CD4-positive, alpha-beta T cell (primary cell): Measurements from ENCODE around the gene GGA2. TPM values are rescaled to one million over a fixed set of nuclear protein-coding genes. Genes with fewer than 3 reads are reported as not detected.
A peak's percentile ranks its signal among the peaks of the same experiment; 100 is the strongest.

Source experiments
- ATAC-seq: fragments of 200-7000 bp; cut with Tn5 transposase; one replicate; pipeline ENCODE4 v1.10.0; 2022; ENCODE audit warnings: mild to moderate bottlenecking; ENCODE audit not compliant: poor library complexity
- CTCF ChIA-PET: fragments of 350-600 bp; sonication (Branson Sonifier 250); formaldehyde crosslinking; loops from one replicate; lab custom pipeline; 2021; ENCODE audit warnings: antibody characterized with exemption, inconsistent platforms; lab: Charles Lee
- POLR2A ChIA-PET: fragments of 350-600 bp; sonication (Branson Sonifier 250); formaldehyde crosslinking; loops from one replicate; lab custom pipeline; 2021; ENCODE audit warnings: antibody characterized with exemption, inconsistent platforms; lab: Charles Lee
- DNase-seq, 14 experiments: peaks; one replicate each; pipeline ENCODE4 v3.0.0-alpha.2; 2013 to 2020; ENCODE audit warnings: mixed read lengths in 2 of 14
- H3K27ac ChIP-seq, 2 donors: one replicate each; pipeline versions ENCODE4 v1.5.1 to v1.7.0; 2013; ENCODE audit warnings: low read length in 2 of 2, low read depth in 1 of 2, mild to moderate bottlenecking in 1 of 2
- H3K27me3 ChIP-seq, 2 experiments: 1 replicate in 1 of 2; 2 replicates in 1 of 2; pipeline versions ENCODE4 v1.6.1 to v1.7.0; 2013; ENCODE audit warnings: low read length in 2 of 2, control low read depth in 1 of 2, mild to moderate bottlenecking in 1 of 2, moderate library complexity in 1 of 2; ENCODE audit not compliant: insufficient read depth in 2 of 2, control insufficient read depth in 1 of 2
- H3K36me3 ChIP-seq: one replicate; pipeline ENCODE4 v1.6.1; 2013; ENCODE audit warnings: low read length, control low read depth; ENCODE audit not compliant: insufficient read depth
- H3K4me1 ChIP-seq: one replicate; pipeline ENCODE4 v1.6.1; 2013; ENCODE audit warnings: low read length, control low read depth; ENCODE audit not compliant: insufficient read depth
- H3K4me3 ChIP-seq: one replicate; pipeline ENCODE4 v1.5.1; 2013; ENCODE audit warnings: mild to moderate bottlenecking, low read length, moderate library complexity
- H3K9me3 ChIP-seq, 2 experiments: 1 replicate in 1 of 2; 2 replicates in 1 of 2; pipeline versions ENCODE4 v1.6.1 to v1.7.0; 2013; ENCODE audit warnings: low read length in 2 of 2, mild to moderate bottlenecking in 2 of 2, control low read depth in 1 of 2, moderate library complexity in 1 of 2; ENCODE audit not compliant: control insufficient read depth in 1 of 2, insufficient read depth in 1 of 2
- H3K27ac Mint-ChIP-seq: one replicate; pipeline ENCODE4 v1.8.0; 2020; ENCODE audit warnings: mixed read lengths
- H3K27me3 Mint-ChIP-seq: one replicate; pipeline ENCODE4 v1.8.0; 2021; ENCODE audit warnings: mixed read lengths
- H3K36me3 Mint-ChIP-seq: one replicate; pipeline ENCODE4 v1.8.0; 2021; ENCODE audit warnings: low read depth, mixed read lengths
- H3K4me1 Mint-ChIP-seq: one replicate; pipeline ENCODE4 v1.8.0; 2021; ENCODE audit warnings: low read depth, mixed read lengths
- H3K4me3 Mint-ChIP-seq: one replicate; pipeline ENCODE4 v1.8.0; 2020; ENCODE audit warnings: mild to moderate bottlenecking, mixed read lengths
- H3K9me3 Mint-ChIP-seq: one replicate; pipeline ENCODE4 v1.8.0; 2020; ENCODE audit warnings: mixed read lengths
- intact Hi-C, 2 experiments: fragments of 100-400 bp; cut with DNase I in 1 of 2; cut with micrococcal nuclease in 1 of 2; formaldehyde crosslinking; loops; one replicate each; pipeline versions ENCODE4 v1.15.1 to v1.9.0; 2023 to 2025; cut with DNase I, micrococcal nuclease
- total RNA-seq, 174 experiments: library from RNA in 2 of 174; stranded (reverse) in 2 of 174; gene quantifications; one replicate each; pipeline ENCODE4 v1.2.3 and lab custom pipeline; 2021 to 2026
- TF ChIP-seq, protein P1 (sequence below): fragments of 200-600 bp; IDR thresholded peaks from one replicate; pipeline ENCODE4 v1.8.0; 2022; ENCODE audit warnings: antibody characterized with exemption, mild to moderate bottlenecking

Gene GGA2
- total RNA-seq, 2 experiments from 2014 or later = 96.5 to 96.9 TPM

DNA sequence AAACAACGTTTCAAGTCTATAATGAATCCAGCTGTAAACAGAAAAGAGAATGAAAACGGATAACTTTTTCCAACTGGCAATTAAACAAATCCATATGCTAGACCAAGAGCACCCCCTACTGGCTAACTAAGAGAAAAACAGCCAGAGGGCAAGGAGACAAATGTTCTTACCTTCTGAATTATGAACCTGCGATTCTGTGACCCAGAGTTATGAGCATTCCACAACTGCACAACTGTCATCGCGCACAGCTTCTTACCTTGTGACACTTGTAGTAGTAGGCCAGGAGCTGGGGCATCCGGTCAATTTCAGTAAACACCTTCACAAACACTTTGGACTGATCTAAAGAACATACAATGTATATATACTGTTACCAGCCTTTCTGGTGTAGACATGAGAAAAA, 75.9 kb downstream of the GGA2 start:
- peaks cover 58% of the 10 kb centered on the region for H3K36me3 ChIP-seq
- DNase-seq = peak in 5 of 14 experiments; percentile 2 to 78 (median 65)
- CTCF ChIA-PET = interaction anchor here (1.1 to 1.9 kb wide), 6 partner anchors 8 to 92 kb away, joined by 3 to 7 read pairs (median 4); partner anchors contain the start of gene GGA2
- no peak for ATAC-seq
- no peaks in the 10 kb centered on the region for H3K4me1 ChIP-seq
- H3K4me3 ChIP-seq = no peak overlapping the region
- no peaks in the 10 kb centered on the region for H3K9me3 ChIP-seq
- no peak overlapping the region for H3K27ac ChIP-seq
- no peaks in the 10 kb centered on the region for H3K27me3 ChIP-seq
- H3K27me3 Mint-ChIP-seq = no peaks in the 10 kb centered on the region
- no peaks in the 10 kb centered on the region for H3K9me3 Mint-ChIP-seq
- H3K36me3 Mint-ChIP-seq = peaks cover 69% of the 10 kb centered on the region
- intact Hi-C loops = no loop called here
- H3K4me3 Mint-ChIP-seq = no peak overlapping the region
- no peaks in the 10 kb centered on the region for H3K4me1 Mint-ChIP-seq
- H3K27ac Mint-ChIP-seq = no peak overlapping the region
- POLR2A ChIA-PET = no interaction called here
- TF ChIP-seq, protein P1, sequence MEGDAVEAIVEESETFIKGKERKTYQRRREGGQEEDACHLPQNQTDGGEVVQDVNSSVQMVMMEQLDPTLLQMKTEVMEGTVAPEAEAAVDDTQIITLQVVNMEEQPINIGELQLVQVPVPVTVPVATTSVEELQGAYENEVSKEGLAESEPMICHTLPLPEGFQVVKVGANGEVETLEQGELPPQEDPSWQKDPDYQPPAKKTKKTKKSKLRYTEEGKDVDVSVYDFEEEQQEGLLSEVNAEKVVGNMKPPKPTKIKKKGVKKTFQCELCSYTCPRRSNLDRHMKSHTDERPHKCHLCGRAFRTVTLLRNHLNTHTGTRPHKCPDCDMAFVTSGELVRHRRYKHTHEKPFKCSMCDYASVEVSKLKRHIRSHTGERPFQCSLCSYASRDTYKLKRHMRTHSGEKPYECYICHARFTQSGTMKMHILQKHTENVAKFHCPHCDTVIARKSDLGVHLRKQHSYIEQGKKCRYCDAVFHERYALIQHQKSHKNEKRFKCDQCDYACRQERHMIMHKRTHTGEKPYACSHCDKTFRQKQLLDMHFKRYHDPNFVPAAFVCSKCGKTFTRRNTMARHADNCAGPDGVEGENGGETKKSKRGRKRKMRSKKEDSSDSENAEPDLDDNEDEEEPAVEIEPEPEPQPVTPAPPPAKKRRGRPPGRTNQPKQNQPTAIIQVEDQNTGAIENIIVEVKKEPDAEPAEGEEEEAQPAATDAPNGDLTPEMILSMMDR = peak; percentile 91

DNA sequence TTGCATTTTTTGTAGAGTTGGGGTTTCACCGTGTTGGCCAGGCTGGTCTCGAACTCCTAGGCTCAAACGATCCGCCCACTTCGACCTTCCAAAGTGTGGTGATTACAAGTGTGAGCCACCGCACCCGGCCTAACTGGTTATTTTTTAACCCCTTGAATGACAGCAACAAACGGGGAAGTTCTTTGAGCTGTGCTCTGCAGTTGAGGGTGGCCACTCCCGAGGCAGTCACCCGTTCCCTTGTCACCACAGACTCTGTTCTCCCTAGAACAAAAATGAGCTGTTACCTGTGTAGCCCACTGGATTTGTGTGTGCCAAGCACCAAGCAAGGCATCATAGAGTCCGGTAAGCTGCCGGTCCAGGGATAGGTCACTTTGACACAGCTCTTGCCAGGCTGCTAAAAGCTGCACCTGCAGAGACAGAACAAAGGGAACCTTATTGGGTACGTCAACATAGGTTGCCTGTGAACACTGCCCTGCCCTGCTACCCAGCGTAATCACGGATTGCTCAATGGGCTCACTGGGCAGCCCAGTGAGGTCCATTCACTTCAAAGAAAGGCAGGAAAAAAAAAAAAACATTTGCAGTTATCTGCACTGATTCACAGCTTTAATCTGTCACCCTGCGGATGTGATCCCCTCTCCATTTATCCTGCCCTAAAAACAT, 76.9 kb downstream of the GGA2 start:
- no peaks in the 10 kb centered on the region for H3K27me3 ChIP-seq
- intact Hi-C loops = loop anchor here in 1 of 2 experiments (2.0 kb wide), 1 partner anchor 251 kb away; the partner anchor contains the start of gene SCNN1G
- Mint-ChIP-seq H3K27ac (no peak overlapping the region), H3K4me1 (no peaks in the 10 kb centered on the region), H3K27me3 (no peaks in the 10 kb centered on the region), H3K36me3 (peaks cover 65% of the 10 kb centered on the region), H3K4me3 (no peak overlapping the region), H3K9me3 (no peaks in the 10 kb centered on the region)
- H3K4me3 ChIP-seq = no peak overlapping the region
- H3K36me3 ChIP-seq = peaks cover 51% of the 10 kb centered on the region
- H3K9me3 ChIP-seq = no peaks in the 10 kb centered on the region
- DNase-seq = no peak
- no peak overlapping the region for H3K27ac ChIP-seq
- H3K4me1 ChIP-seq = no peaks in the 10 kb centered on the region
- CTCF ChIA-PET = interaction anchor here (1.3 to 1.9 kb wide), 4 partner anchors 9 to 93 kb away, joined by 3 to 5 read pairs (median 4); partner anchors contain the start of gene GGA2
- no peak for ATAC-seq
- POLR2A ChIA-PET = no interaction called here
- TF ChIP-seq, protein P1 = no peak

DNA sequence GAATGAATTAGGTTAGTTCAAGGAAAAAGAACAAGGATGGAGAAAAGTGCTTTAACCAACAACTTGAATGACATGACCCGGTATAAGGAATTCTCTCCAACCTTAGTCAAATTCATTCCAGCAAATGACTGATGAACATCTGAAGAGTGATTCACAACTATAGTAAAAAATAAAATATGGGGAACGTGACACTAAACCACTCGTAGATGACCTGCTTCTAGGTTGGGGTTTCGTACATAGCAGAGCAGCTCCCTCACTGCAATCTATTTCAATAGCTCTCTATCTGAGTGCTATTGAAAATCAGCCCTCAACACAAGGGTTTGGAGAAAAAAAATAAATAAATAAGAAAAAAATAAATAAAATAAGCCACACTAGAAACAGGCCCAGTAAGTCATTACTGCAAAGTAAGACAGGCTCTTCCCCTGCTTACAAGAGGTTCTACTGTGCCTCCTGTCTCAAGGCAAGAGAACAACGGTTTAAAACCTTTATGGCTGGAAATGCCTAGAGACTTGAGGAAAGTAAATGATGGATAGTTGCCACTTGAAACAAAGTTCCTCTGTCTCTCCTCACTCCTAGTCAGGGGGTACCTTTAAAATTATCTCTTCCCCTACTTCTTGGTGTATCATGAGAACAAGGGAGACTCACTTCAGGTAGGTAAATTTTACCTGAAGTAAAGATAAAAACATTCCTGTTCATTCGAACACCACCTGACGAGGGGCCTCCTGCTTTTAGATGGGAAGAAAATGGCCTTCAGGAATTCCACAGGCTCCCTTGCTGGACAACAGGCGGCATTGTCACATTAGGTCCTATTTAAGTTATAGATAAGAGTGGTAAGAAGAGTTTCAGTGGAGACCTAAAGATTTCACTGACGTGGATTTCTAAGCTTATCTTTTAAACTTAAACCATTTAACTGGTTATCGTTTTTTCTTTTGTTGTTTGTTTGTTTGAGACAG, 77.8 kb downstream of the GGA2 start:
- H3K9me3 ChIP-seq = no peaks in the 10 kb centered on the region
- no peak overlapping the region for H3K27ac Mint-ChIP-seq
- intact Hi-C loops = loop anchor here in 1 of 2 experiments (2.0 kb wide), 1 partner anchor 250 kb away; the partner anchor contains the start of gene SCNN1G
- ChIA-PET POLR2A (no interaction called here), CTCF (no interaction called here)
- no peak for ATAC-seq
- H3K27ac ChIP-seq = no peak overlapping the region
- peaks cover 63% of the 10 kb centered on the region for H3K36me3 Mint-ChIP-seq
- no peaks in the 10 kb centered on the region for H3K4me1 ChIP-seq
- TF ChIP-seq, protein P1 = no peak
- H3K4me1 Mint-ChIP-seq = no peaks in the 10 kb centered on the region
- no peak overlapping the region for H3K4me3 Mint-ChIP-seq
- no peak overlapping the region for H3K4me3 ChIP-seq
- no peak for DNase-seq
- no peaks in the 10 kb centered on the region for H3K9me3 Mint-ChIP-seq
- H3K36me3 ChIP-seq = peaks cover 50% of the 10 kb centered on the region
- no peaks in the 10 kb centered on the region for H3K27me3 ChIP-seq
- no peaks in the 10 kb centered on the region for H3K27me3 Mint-ChIP-seq
